GM03348 (cell line): ENCODE results near the gene OR10A3.

Experiments used
- DNase-seq: peaks from one replicate; pipeline ENCODE4 v3.0.0; 2012; ENCODE audit warnings: low spot score

Gene OR10A3

GRCh38 chr11:7892059-7892699, 49.3 kb downstream of the OR10A3 start:
- DNase-seq, result peak; percentile 52

GRCh38 chr11:7890417-7891172, 50.9 kb downstream of the OR10A3 start:
- DNase-seq, result no peak

GRCh38 chr11:7889985-7890384, 51.5 kb downstream of the OR10A3 start:
- no peak for DNase-seq
